Nephron (organoid): ENCODE results near the gene DIP2A.

Experiments
- H3K27ac Mint-ChIP-seq, 3 experiments: 2 replicates each; pipeline ENCODE4 v1.8.0; 2020; ENCODE audit warnings: mixed read lengths in 3 of 3, mild to moderate bottlenecking in 2 of 3, moderate library complexity in 1 of 3
- H3K27me3 Mint-ChIP-seq: 2 replicates; pipeline ENCODE4 v1.8.0; 2021; ENCODE audit warnings: low read depth, mild to moderate bottlenecking, moderate library complexity, mixed read lengths
- H3K36me3 Mint-ChIP-seq: 2 replicates; pipeline ENCODE4 v1.8.0; 2020; ENCODE audit warnings: low read depth, mixed read lengths
- H3K4me1 Mint-ChIP-seq: 2 replicates; pipeline ENCODE4 v1.8.0; 2020; ENCODE audit warnings: mixed read lengths
- H3K4me3 Mint-ChIP-seq, 3 experiments: 2 replicates each; pipeline ENCODE4 v1.8.0; 2020; ENCODE audit warnings: mild to moderate bottlenecking in 3 of 3, mixed read lengths in 3 of 3, moderate library complexity in 2 of 3
- H3K9me3 Mint-ChIP-seq: 2 replicates; pipeline ENCODE4 v1.8.0; 2020; ENCODE audit warnings: mixed read lengths
- CTCF ChIP-seq, 3 experiments: fragments of 200-600 bp; sonication (generic); IDR thresholded peaks; one replicate each; pipeline ENCODE4 v1.5.0; 2021; ENCODE audit warnings: antibody characterized with exemption in 3 of 3; ENCODE audit not compliant: unreplicated experiment in 3 of 3

DIP2A gene

GRCh38 chr21:46489800-46490199 lies 31.1 kb downstream of the DIP2A start:
- H3K36me3 Mint-ChIP-seq: peaks cover 55% of the 10 kb centered on the region
- H3K4me1 Mint-ChIP-seq: peaks cover 8% of the 10 kb centered on the region

GRCh38 chr21:46491553-46491952 lies 32.9 kb downstream of the DIP2A start:
- Mint-ChIP-seq H3K9me3 (peaks cover 3% of the 10 kb centered on the region), H3K27me3 (no peaks in the 10 kb centered on the region), H3K27ac (peak overlapping the region in 1 of 3 experiments; percentile 25), H3K4me3 (no peak overlapping the region), H3K4me1 (peaks cover 8% of the 10 kb centered on the region), H3K36me3 (peaks cover 57% of the 10 kb centered on the region)
- no peak for TF ChIP-seq CTCF (IDR thresholded peaks at IDR 0.05; ENCODE audit: unreplicated experiment in 3 of 3)

More at GRCh38 chr21:46489800-46490199, 31.1 kb downstream of the DIP2A start:
- no peak overlapping the region for H3K4me3 Mint-ChIP-seq
- H3K9me3 Mint-ChIP-seq: peaks cover 3% of the 10 kb centered on the region
- H3K27ac Mint-ChIP-seq: peak overlapping the region in 2 of 3 experiments; percentile 26 to 73
- H3K27me3 Mint-ChIP-seq: no peaks in the 10 kb centered on the region
- TF ChIP-seq CTCF (IDR thresholded peaks at IDR 0.05; ENCODE audit: unreplicated experiment in 3 of 3): no peak

- no peak for TF ChIP-seq CTCF (IDR thresholded peaks at IDR 0.05; ENCODE audit: unreplicated experiment in 3 of 3)
- Mint-ChIP-seq H3K4me1 (peaks cover 8% of the 10 kb centered on the region), H3K36me3 (peaks cover 53% of the 10 kb centered on the region), H3K27ac (no peak overlapping the region), H3K4me3 (no peak overlapping the region), H3K27me3 (no peaks in the 10 kb centered on the region), H3K9me3 (peaks cover 3% of the 10 kb centered on the region)
Measured at GRCh38 chr21:46492851-46493250, 34.2 kb downstream of the DIP2A start.

GRCh38 chr21:46493828-46494227 lies 35.1 kb downstream of the DIP2A start:
- Mint-ChIP-seq H3K36me3 (peaks cover 57% of the 10 kb centered on the region), H3K27ac (no peak overlapping the region), H3K9me3 (peaks cover 3% of the 10 kb centered on the region), H3K4me1 (peaks cover 8% of the 10 kb centered on the region), H3K4me3 (no peak overlapping the region), H3K27me3 (no peaks in the 10 kb centered on the region)
- no peak for TF ChIP-seq CTCF (IDR thresholded peaks at IDR 0.05; ENCODE audit: unreplicated experiment in 3 of 3)

- Mint-ChIP-seq H3K4me1 (no peaks in the 10 kb centered on the region), H3K27ac (no peak overlapping the region), H3K27me3 (no peaks in the 10 kb centered on the region), H3K36me3 (peaks cover 54% of the 10 kb centered on the region), H3K9me3 (peaks cover 3% of the 10 kb centered on the region), H3K4me3 (no peak overlapping the region)
- no peak for TF ChIP-seq CTCF (IDR thresholded peaks at IDR 0.05; ENCODE audit: unreplicated experiment in 3 of 3)
Measured at GRCh38 chr21:46498335-46499050, 39.8 kb downstream of the DIP2A start.
